Esophagus mucosa (tissue), 1 donor: ENCODE data around the gene ROM1. TPM values are rescaled to one million over a fixed set of nuclear protein-coding genes. Genes with fewer than 3 reads are reported as not detected.
"Not testable (repeated sequence)": the region's sequence is repeated elsewhere in the genome, so short reads cannot be mapped to it uniquely, and the experiment has no call there.

ENCODE experiments used
- ATAC-seq: fragments of 200-7000 bp; cut with Tn5 transposase; one replicate; pipeline ENCODE4 v1.9.1; 2020
- total RNA-seq: library from RNA; stranded (reverse); gene quantifications from one replicate; pipeline ENCODE4 v1.2.4, GENCODE V29; 2023
- donor health status: DM: yes; HTN: yes; CAD: no.

Gene ROM1
- total RNA-seq, 1 donor from 2014 or later, result 4.9 TPM

DNA sequence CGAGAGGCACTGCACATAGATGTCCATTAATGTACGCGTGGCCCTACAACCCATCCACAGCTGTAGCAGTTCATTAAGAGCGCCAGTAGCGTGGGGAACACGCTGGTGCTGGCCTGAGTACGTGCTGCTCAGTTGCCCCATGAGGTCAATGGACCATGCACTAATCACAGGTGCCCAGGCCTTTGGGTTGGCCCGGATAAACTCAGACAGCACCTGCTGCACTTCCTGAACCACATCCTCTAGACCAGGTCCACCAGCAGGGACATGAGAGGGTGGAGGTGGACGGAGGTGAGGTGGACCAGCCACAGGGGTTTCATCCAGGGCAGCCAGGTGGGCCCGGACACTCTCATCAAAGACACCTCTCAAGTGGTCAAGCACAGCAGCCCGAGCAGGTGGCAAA is 36.4 kb downstream of the ROM1 start:
- ATAC-seq, result no peak

DNA sequence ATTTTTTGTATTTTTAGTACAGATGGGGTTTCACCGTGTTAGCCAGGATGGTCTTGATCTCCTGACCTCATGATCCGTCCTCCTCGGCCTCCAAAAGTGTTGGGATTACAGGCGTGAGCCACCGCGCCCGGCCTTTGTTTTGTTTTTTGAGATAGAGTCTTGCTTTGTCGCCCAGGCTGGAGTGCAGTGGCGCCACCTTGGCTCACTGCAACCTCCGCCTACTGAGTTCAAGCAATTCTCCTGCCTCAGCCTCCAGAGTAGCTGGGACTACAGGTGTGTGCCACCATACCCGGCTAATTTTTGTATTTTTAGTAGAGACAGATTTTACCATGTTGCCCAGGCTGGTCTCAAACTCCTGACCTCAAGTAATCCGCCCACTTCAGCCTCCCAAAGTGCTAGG is 37.2 kb downstream of the ROM1 start:
- not testable (repeated sequence) for ATAC-seq

DNA sequence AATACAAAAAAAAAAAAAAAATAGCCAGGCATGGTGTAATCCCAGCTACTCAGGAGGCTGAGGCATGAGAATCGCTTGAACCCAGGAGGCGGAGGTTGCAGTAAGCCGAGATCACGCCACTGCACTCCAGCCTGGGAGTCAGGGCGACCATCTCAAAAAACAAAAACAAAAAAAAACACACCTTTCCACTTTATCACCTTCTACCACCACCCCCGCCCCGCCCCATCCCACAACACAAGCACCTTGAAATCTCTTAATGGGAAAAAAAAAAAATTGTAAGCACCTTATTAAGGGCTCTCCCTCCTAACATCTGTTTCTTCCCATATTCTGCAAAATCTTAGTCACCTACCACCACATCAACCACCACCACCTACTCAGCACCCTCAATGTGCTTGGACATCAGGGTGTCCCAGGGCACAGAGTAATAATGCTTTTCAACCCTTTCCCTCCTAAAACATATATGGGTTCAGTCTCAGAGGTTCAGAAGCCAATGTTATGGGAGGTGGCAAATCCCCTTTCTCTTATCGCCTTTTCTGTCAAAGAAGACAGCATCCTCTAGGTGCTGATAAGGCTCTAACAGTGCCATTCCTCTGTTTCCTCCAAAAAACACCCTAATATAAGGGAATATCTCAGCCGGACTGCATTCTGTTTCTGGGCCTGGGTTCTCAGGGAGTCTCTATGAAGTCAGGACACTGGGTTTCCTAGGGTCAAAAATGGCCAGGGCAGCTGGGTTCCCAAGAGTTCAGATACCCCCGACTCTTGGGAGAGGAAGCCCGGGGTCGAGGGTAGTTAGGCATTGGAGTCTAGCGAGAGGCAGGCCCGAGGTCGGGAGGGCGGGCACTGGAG is 39.3 kb downstream of the ROM1 start:
- no peak for ATAC-seq

DNA sequence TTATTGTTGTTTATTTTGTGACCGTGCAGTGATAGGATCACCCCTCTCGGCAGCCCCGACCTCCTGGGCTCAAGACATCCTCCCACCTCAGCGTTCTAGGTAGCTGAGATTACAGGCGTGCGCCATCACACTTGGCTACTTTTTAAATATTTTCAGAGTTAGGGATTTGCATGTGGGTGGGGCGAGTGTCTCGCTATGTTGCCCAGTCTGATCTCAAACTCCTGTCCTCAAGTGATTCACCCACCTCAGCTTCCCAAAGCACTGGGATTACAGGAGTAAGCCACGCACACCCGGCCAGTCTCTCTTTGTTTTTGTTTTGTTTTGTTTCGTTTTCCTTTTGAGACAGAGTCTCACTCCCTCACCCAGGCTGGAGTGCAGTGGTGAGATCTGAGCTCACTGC is 41.2 kb downstream of the ROM1 start:
- ATAC-seq, result no peak

DNA sequence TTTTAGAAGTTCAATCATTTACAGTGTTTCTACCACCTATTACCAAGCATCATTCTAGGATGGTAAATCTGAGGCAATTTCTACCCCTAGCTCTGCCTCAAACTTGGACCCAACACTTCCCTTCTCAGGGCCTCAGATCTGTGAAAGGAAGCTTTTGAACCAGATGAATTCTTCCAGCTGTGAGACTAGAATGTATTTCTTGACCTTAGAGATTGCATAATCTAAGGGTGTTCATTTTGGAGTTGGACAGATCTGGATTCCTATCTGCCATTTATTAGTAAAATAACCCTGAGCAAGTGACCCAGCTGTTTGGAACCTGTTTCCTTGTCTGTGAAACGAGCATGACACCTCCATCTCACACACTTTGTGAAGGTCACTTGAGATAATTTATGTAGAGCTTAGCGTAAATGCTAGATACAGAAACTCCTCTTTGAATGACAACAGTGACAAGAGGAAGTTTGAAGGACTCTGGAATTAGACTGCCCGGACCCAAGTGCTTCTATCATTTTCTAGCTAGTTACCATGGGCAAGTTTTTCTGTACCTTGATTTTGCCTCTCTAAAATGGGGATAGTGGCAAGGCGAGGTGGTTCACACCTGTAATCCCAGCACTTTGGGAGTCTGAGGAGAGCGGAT is 43.9 kb downstream of the ROM1 start:
- no peak for ATAC-seq

DNA sequence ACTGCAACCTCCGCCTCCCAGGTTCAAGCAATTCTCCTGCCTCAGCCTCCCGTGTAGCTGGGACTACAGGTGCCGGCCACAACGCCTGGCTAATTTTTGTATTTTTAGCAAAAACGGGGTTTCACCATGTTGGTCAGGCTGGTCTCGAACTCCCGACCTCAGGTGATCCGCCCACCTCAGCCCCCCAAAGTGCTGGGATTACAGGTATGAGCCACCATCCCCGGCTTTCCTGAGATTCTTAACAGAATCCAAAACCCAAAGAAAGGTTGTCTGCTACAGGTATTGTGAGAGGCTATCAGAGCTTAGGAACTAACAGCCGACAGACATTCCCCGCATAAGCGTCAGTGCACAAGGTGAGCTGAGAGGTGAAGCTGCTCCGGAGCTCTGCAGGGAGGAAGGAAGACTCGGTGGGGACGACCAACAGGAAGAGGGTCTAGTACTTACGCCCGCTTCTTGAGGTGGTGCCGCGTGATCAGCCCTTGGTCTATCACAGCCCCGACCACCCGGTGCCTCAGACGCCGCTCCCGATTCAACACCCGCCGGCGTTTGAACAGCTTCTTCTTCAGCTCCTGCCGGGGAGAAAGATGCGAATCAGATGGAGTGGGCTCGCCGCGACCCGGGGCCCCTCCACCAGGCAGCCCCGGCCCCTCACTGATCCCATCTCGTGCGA is 51.5 kb downstream of the ROM1 start:
- ATAC-seq, result peak; percentile 65

Other genes starting within 250 kb of the ROM1 start
- 0.48 TPM for gene SCGB1A1, start 194.2 kb upstream of the ROM1 start, total RNA-seq
- 931 TPM for gene AHNAK, start 66.5 kb upstream of the ROM1 start, total RNA-seq
- gene EEF1G, start 39.4 kb upstream of the ROM1 start, total RNA-seq, result 1,515 TPM
- gene TUT1, start 21.7 kb upstream of the ROM1 start, total RNA-seq, result 9.3 TPM
- 88.4 TPM for gene MTA2, start 11.4 kb upstream of the ROM1 start, total RNA-seq
- gene EML3, start 482 bp upstream of the ROM1 start, total RNA-seq, result 64.9 TPM
- 11.3 TPM for gene B3GAT3, start 8.7 kb downstream of the ROM1 start, total RNA-seq
- gene GANAB, start 33.4 kb downstream of the ROM1 start, total RNA-seq, result 175 TPM
- 14.1 TPM for gene INTS5, start 40.0 kb downstream of the ROM1 start, total RNA-seq
- gene C11orf98, start 52.0 kb downstream of the ROM1 start, total RNA-seq, result 48.7 TPM
- gene CSKMT, start 52.1 kb downstream of the ROM1 start, total RNA-seq, result 20.2 TPM
- gene UQCC3, start 58.4 kb downstream of the ROM1 start, total RNA-seq, result 8.8 TPM
- 4.7 TPM for gene LBHD1, start 59.0 kb downstream of the ROM1 start, total RNA-seq
- 65.6 TPM for gene UBXN1, start 65.8 kb downstream of the ROM1 start, total RNA-seq
- gene LRRN4CL, start 76.3 kb downstream of the ROM1 start, total RNA-seq, result 1.1 TPM
- 42.4 TPM for gene BSCL2, start 94.2 kb downstream of the ROM1 start, total RNA-seq
- not detected for gene GNG3, start 94.4 kb downstream of the ROM1 start, total RNA-seq
- gene HNRNPUL2, start 114.2 kb downstream of the ROM1 start, total RNA-seq, result 29.5 TPM
- gene TTC9C, start 115.2 kb downstream of the ROM1 start, total RNA-seq, result 13.5 TPM
- gene ZBTB3, start 140.9 kb downstream of the ROM1 start, total RNA-seq, result 8.0 TPM
- gene POLR2G, start 148.3 kb downstream of the ROM1 start, total RNA-seq, result 75.5 TPM
- gene TAF6L, start 158.1 kb downstream of the ROM1 start, total RNA-seq, result 10.3 TPM
- 30.2 TPM for gene TMEM179B, start 174.1 kb downstream of the ROM1 start, total RNA-seq
- gene TMEM223, start 178.7 kb downstream of the ROM1 start, total RNA-seq, result 10.0 TPM
- gene NXF1, start 192.2 kb downstream of the ROM1 start, total RNA-seq, result 39.1 TPM
- gene STX5, start 218.8 kb downstream of the ROM1 start, total RNA-seq, result 25.1 TPM
- not detected for gene TEX54, start 219.6 kb downstream of the ROM1 start, total RNA-seq
- 41.0 TPM for gene WDR74, start 226.3 kb downstream of the ROM1 start, total RNA-seq